ENCODE data around the gene KREMEN2. TPM values are rescaled to one million over a fixed set of nuclear protein-coding genes. Genes with fewer than 3 reads are reported as not detected.

KREMEN2 gene
- total RNA-seq, 1 experiment from 2014 or later: 0.49 TPM

GRCh38 chr16:2982402-2982801, 18.3 kb downstream of the KREMEN2 start:
- BruUV-seq (replicated peaks): no TSS peak
- Histone ChIP-seq H3K27me3 (replicated peaks; ENCODE audit: insufficient read depth, low read depth, low read length, poor library complexity) (no peaks in the 10 kb centered on the region), H3K36me3 (ENCODE audit: insufficient read depth, low read length, poor library complexity, severe bottlenecking) (no peaks in the 10 kb centered on the region), H3K27ac (ENCODE audit: low read depth, low read length, poor library complexity, severe bottlenecking) (no peak overlapping the region), H3K9me3 (ENCODE audit: low read depth, low read length, poor library complexity, severe bottlenecking) (no peaks in the 10 kb centered on the region), H3K4me3 (ENCODE audit: low read depth, low read length, poor library complexity, severe bottlenecking) (no peak overlapping the region), H3K4me1 (ENCODE audit: insufficient read depth, low read length, poor library complexity, severe bottlenecking) (peaks cover 10% of the 10 kb centered on the region)
- POLR2A ChIA-PET (ENCODE audit: low non-redundant PET): interaction anchor here (0.7 kb wide), 1 partner anchor 18 kb away, joined by 12 read pairs; no protein-coding TSS in a partner anchor
- no peak for TF ChIP-seq CTCF (conservative IDR thresholded peaks at IDR 0.05; ENCODE audit: low read depth, low read length)
- no peak for TF ChIP-seq EZH2 (IDR thresholded peaks at IDR 0.05; ENCODE audit: borderline replicate concordance, low read depth, low read length, poor library complexity, severe bottlenecking)
- CTCF ChIA-PET: interaction anchor here (0.7 kb wide), 1 partner anchor 318 kb away, joined by 7 read pairs; no protein-coding TSS in a partner anchor
- no peak for DNase-seq (ENCODE audit: low spot score)
- intact Hi-C loops (cut with micrococcal nuclease; ENCODE audit: unreplicated experiment): no loop called here

GRCh38 chr16:2983706-2984136, 19.6 kb downstream of the KREMEN2 start:
- BruUV-seq (replicated peaks): no TSS peak
- peak; percentile 72 for TF ChIP-seq CTCF (conservative IDR thresholded peaks at IDR 0.05; ENCODE audit: low read depth, low read length)
- TF ChIP-seq EZH2 (IDR thresholded peaks at IDR 0.05; ENCODE audit: borderline replicate concordance, low read depth, low read length, poor library complexity, severe bottlenecking): no peak
- Histone ChIP-seq H3K36me3 (ENCODE audit: insufficient read depth, low read length, poor library complexity, severe bottlenecking) (no peaks in the 10 kb centered on the region), H3K27me3 (replicated peaks; ENCODE audit: insufficient read depth, low read depth, low read length, poor library complexity) (no peaks in the 10 kb centered on the region), H3K27ac (ENCODE audit: low read depth, low read length, poor library complexity, severe bottlenecking) (no peak overlapping the region), H3K9me3 (ENCODE audit: low read depth, low read length, poor library complexity, severe bottlenecking) (no peaks in the 10 kb centered on the region), H3K4me3 (ENCODE audit: low read depth, low read length, poor library complexity, severe bottlenecking) (no peak overlapping the region), H3K4me1 (ENCODE audit: insufficient read depth, low read length, poor library complexity, severe bottlenecking) (peaks cover 10% of the 10 kb centered on the region)
- intact Hi-C loops (cut with micrococcal nuclease; ENCODE audit: unreplicated experiment): no loop called here
- DNase-seq (ENCODE audit: low spot score): peak; percentile 88
- CTCF ChIA-PET: no interaction called here
- POLR2A ChIA-PET (ENCODE audit: low non-redundant PET): no interaction called here

- Histone ChIP-seq H3K9me3 (ENCODE audit: low read depth, low read length, poor library complexity, severe bottlenecking) (no peaks in the 10 kb centered on the region), H3K4me3 (ENCODE audit: low read depth, low read length, poor library complexity, severe bottlenecking) (no peak overlapping the region), H3K36me3 (ENCODE audit: insufficient read depth, low read length, poor library complexity, severe bottlenecking) (no peaks in the 10 kb centered on the region), H3K27me3 (replicated peaks; ENCODE audit: insufficient read depth, low read depth, low read length, poor library complexity) (no peaks in the 10 kb centered on the region), H3K4me1 (ENCODE audit: insufficient read depth, low read length, poor library complexity, severe bottlenecking) (peaks cover 4% of the 10 kb centered on the region), H3K27ac (ENCODE audit: low read depth, low read length, poor library complexity, severe bottlenecking) (no peak overlapping the region)
- intact Hi-C loops (cut with micrococcal nuclease; ENCODE audit: unreplicated experiment): no loop called here
- POLR2A ChIA-PET (ENCODE audit: low non-redundant PET): no interaction called here
- TF ChIP-seq CTCF (conservative IDR thresholded peaks at IDR 0.05; ENCODE audit: low read depth, low read length) (no peak), EZH2 (IDR thresholded peaks at IDR 0.05; ENCODE audit: borderline replicate concordance, low read depth, low read length, poor library complexity, severe bottlenecking) (no peak)
- CTCF ChIA-PET: no interaction called here
- no TSS peak for BruUV-seq (replicated peaks)
- no peak for DNase-seq (ENCODE audit: low spot score)
Measured at GRCh38 chr16:2985462-2985861, 21.4 kb downstream of the KREMEN2 start.

Measured in A673 (cell line).